KMS-11 (cell line): Measurements from ENCODE around the gene ITPRIPL2.

ENCODE experiments used
- H2AFZ ChIP-seq: fragments of 200-600 bp; sonication (generic); 2 replicates; pipeline ENCODE4 v1.6.1; 2016; ENCODE audit warnings: antibody characterized with exemption, mixed run types, low read depth
- H3K27ac ChIP-seq: fragments of 200-600 bp; sonication (generic); 2 replicates; pipeline ENCODE4 v1.6.1; 2016; ENCODE audit warnings: mild to moderate bottlenecking, mixed run types
- H3K27me3 ChIP-seq: fragments of 200-600 bp; sonication (generic); 2 replicates; pipeline ENCODE4 v1.6.1; 2017; ENCODE audit warnings: mild to moderate bottlenecking, low read depth, mixed run types, moderate library complexity; ENCODE audit not compliant: insufficient read depth
- H3K36me3 ChIP-seq: fragments of 200-600 bp; sonication (generic); 2 replicates; pipeline ENCODE4 v1.6.1; 2017; ENCODE audit warnings: mild to moderate bottlenecking, mixed run types; ENCODE audit not compliant: insufficient read depth
- H3K4me1 ChIP-seq: fragments of 200-600 bp; sonication (generic); 2 replicates; pipeline ENCODE4 v1.6.1; 2016; ENCODE audit warnings: mild to moderate bottlenecking, low read depth, mixed run types; ENCODE audit not compliant: poor library complexity, severe bottlenecking
- H3K4me2 ChIP-seq: fragments of 200-600 bp; sonication (generic); 2 replicates; pipeline ENCODE4 v1.7.0; 2016; ENCODE audit warnings: mild to moderate bottlenecking, mixed run types
- H3K4me3 ChIP-seq: fragments of 200-600 bp; sonication (generic); IDR thresholded peaks from 2 replicates; pipeline ENCODE4 v1.6.1; 2017; ENCODE audit warnings: low read depth, low read length, mixed read lengths; ENCODE audit not compliant: insufficient read depth
- H3K79me2 ChIP-seq: fragments of 200-600 bp; sonication (generic); 2 replicates; pipeline ENCODE4 v1.6.1; 2016; ENCODE audit warnings: low read depth, mixed run types; ENCODE audit not compliant: insufficient read depth
- H3K9ac ChIP-seq: fragments of 200-600 bp; sonication (generic); 2 replicates; pipeline ENCODE4 v1.6.1; 2016; ENCODE audit warnings: mild to moderate bottlenecking, mixed run types
- H4K20me1 ChIP-seq: fragments of 200-600 bp; sonication (generic); 2 replicates; pipeline ENCODE4 v1.6.1; 2016; ENCODE audit warnings: mild to moderate bottlenecking, mixed run types; ENCODE audit not compliant: insufficient read depth
- TF ChIP-seq, protein P1 (sequence below): fragments of 200-600 bp; sonication (generic); conservative IDR thresholded peaks from 2 replicates; pipeline ENCODE4 v1.6.1; 2017; ENCODE audit warnings: low read depth, mild to moderate bottlenecking, antibody characterized with exemption, low read length, moderate library complexity, mixed read lengths

Gene ITPRIPL2

DNA sequence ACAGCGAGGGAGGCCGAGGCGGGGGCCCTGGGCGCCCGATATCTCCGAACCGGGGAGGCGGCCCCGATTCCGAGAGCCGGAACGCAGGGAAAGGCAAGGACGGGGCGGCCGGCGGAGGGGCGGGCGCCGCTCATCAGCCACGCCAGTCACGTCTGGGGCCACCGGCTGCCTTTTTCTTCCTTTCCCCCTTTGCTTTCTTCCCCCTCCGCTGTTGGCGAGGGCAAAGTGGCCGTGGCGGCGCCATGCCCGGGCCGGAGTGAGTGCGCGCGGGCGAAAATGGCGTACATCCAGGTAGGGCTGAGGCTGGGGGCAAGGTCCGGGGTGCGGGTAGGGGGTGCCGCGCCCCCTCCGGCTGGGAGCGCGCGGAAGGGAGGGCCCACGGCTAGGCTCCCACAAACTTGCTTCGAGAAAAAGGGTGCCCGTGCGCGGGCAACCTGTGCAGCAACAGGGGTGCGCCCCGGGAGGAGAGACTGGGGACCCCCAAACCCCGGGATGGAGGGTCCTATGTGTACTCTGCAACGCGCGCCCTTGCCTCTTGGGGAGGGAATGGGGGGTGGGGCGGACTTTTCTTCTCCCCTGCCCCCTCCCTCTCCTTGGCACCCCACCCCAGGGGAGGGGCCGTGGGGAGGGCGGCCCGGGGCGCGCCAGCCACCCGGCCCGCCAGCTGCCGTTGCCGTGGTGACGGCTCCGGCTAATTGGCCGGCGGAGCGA lies 54.8 kb downstream of the ITPRIPL2 start:
- H3K4me3 ChIP-seq, result no peak overlapping the region
- no peak overlapping the region for H3K9ac ChIP-seq
- no peaks in the 10 kb centered on the region for H4K20me1 ChIP-seq
- TF ChIP-seq, protein P1, sequence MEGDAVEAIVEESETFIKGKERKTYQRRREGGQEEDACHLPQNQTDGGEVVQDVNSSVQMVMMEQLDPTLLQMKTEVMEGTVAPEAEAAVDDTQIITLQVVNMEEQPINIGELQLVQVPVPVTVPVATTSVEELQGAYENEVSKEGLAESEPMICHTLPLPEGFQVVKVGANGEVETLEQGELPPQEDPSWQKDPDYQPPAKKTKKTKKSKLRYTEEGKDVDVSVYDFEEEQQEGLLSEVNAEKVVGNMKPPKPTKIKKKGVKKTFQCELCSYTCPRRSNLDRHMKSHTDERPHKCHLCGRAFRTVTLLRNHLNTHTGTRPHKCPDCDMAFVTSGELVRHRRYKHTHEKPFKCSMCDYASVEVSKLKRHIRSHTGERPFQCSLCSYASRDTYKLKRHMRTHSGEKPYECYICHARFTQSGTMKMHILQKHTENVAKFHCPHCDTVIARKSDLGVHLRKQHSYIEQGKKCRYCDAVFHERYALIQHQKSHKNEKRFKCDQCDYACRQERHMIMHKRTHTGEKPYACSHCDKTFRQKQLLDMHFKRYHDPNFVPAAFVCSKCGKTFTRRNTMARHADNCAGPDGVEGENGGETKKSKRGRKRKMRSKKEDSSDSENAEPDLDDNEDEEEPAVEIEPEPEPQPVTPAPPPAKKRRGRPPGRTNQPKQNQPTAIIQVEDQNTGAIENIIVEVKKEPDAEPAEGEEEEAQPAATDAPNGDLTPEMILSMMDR, result no peak
- H3K4me1 ChIP-seq, result no peaks in the 10 kb centered on the region
- no peak overlapping the region for H2AFZ ChIP-seq
- H3K27me3 ChIP-seq, result no peaks in the 10 kb centered on the region
- no peak overlapping the region for H3K4me2 ChIP-seq
- H3K79me2 ChIP-seq, result no peaks in the 10 kb centered on the region
- H3K27ac ChIP-seq, result no peak overlapping the region
- no peaks in the 10 kb centered on the region for H3K36me3 ChIP-seq

GRCh38 chr16:19169082-19169639 lies 55.4 kb downstream of the ITPRIPL2 start:
- Histone ChIP-seq H2AFZ (no peak overlapping the region), H3K4me1 (no peaks in the 10 kb centered on the region), H3K27ac (no peak overlapping the region), H4K20me1 (no peaks in the 10 kb centered on the region), H3K9ac (no peak overlapping the region), H3K79me2 (no peaks in the 10 kb centered on the region), H3K4me3 (no peak overlapping the region), H3K27me3 (no peaks in the 10 kb centered on the region), H3K4me2 (no peak overlapping the region), H3K36me3 (no peaks in the 10 kb centered on the region)
- TF ChIP-seq, protein P1, result no peak

DNA sequence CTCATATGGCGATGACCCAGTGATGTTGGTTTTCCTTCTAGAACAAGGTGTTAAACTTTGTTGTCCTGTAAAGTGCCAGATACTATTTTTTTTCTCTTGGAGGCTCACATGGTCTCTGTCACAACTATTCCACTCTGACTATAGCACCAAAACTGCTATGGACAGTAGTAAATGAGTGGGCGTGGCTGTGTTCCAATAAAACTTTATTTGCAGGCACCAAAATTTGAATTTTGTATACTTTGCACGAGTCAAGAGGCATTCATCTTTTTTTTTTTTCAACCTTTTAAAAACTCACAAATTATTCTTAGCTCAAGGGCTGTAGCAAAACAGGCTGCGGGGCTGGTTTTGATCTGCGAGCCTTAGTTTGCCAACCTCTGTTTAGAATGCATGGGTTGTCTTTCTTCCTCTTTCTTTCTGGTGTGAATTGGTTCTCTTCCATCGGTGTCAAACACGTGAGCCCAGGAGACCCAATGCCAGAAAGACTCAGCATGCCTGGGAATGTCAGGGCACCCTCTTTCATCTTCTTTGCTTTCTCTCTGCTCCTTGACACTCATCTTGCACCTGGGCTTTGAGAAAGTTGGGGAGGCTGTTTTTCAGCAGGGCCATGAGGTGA lies 56.4 kb downstream of the ITPRIPL2 start:
- Histone ChIP-seq H3K27me3 (no peaks in the 10 kb centered on the region), H3K9ac (no peak overlapping the region), H3K79me2 (no peaks in the 10 kb centered on the region), H3K4me1 (no peaks in the 10 kb centered on the region), H3K4me2 (no peak overlapping the region), H3K36me3 (no peaks in the 10 kb centered on the region), H4K20me1 (no peaks in the 10 kb centered on the region), H2AFZ (no peak overlapping the region), H3K4me3 (no peak overlapping the region), H3K27ac (no peak overlapping the region)
- TF ChIP-seq, protein P1, result no peak
